ENCODE measurements around the gene RBM20. TPM values are rescaled to one million over a fixed set of nuclear protein-coding genes. Genes with fewer than 3 reads are reported as not detected.

Gene RBM20
- total and polyA plus RNA-seq, 2 of the 13 experiments (the other 11 are each of a cell fraction or from before 2014, with no cell fraction given) = 0.02 to 0.22 TPM

DNA sequence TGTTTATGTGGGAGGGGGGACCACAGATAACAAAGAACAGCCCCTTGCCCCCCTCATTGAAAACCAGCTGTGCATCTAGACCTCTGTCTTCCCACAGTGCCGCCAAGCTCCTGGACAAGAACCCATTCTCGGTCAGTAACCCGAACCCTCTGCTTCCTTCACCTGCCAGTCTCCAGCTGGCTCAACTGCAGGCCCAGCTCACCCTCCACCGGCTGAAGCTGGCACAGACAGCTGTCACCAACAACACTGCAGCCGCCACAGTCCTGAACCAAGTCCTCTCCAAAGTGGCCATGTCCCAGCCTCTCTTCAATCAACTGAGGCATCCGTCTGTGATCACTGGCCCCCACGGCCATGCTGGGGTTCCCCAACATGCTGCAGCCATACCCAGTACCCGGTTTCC, 136.6 kb downstream of the RBM20 start:
- no peaks in the 10 kb centered on the region for H3K9me3 ChIP-seq (ENCODE audit: low read length)
- H3K4me3 ChIP-seq (replicated peaks in 1 of 3; ENCODE audit: insufficient read depth in 1 of 3, low read depth in 2 of 3, low read length in 3 of 3) = no peak overlapping the region
- H3K9ac ChIP-seq (ENCODE audit: insufficient read depth, low read depth, low read length) = no peak overlapping the region
- CTCF ChIA-PET (ENCODE audit: low intra/inter-chr PET ratio, low total read pairs) = no interaction called here
- H3K79me2 ChIP-seq (ENCODE audit: insufficient read depth, low read length) = no peaks in the 10 kb centered on the region
- ATAC-seq (no peak), FAIRE-seq (no peak), DNase-seq (ENCODE audit: low spot score) (no peak)
- H3K27me3 ChIP-seq (ENCODE audit: control insufficient read depth in 1 of 2, insufficient read depth in 2 of 2, low read length in 2 of 2) = no peaks in the 10 kb centered on the region; a peak in 2 of 5 replicates
- intact Hi-C loops (cut with micrococcal nuclease; ENCODE audit: unreplicated experiment) (no loop called here), in situ Hi-C loops (cut with HindIII; ENCODE audit: extremely low pct_ligation_motif_present, low pct_unique_long_range_greater_than_20kb) (no loop called here)
- no peaks in the 10 kb centered on the region for H4K20me1 ChIP-seq (ENCODE audit: insufficient read depth, low read length)
- no peak overlapping the region for H2AFZ ChIP-seq (ENCODE audit: low read length)
- POLR2A ChIA-PET = no interaction called here
- peaks cover 8% of the 10 kb centered on the region for H3K4me1 ChIP-seq (ENCODE audit: insufficient read depth, low read length)
- no TSS peak for BruUV-seq (replicated peaks)
- no peak for TF ChIP-seq FOXM1 (CRISPR knock-in tag; IDR thresholded peaks at IDR 0.05)
- no peak for TF ChIP-seq KLF11 (CRISPR knock-in tag; IDR thresholded peaks at IDR 0.05)
- no peak for TF ChIP-seq SUZ12 (IDR thresholded peaks at IDR 0.05; ENCODE audit: low read depth, low read length)
- no peak for TF ChIP-seq IKZF4 (CRISPR knock-in tag; IDR thresholded peaks at IDR 0.05; ENCODE audit: borderline replicate concordance, low read depth, not compliant biosample characterization)
- no peak for TF ChIP-seq ZNF260 (CRISPR knock-in tag; IDR thresholded peaks at IDR 0.05; ENCODE audit: borderline replicate concordance, low read depth)
- no peak for TF ChIP-seq KAT7 (CRISPR knock-in tag; IDR thresholded peaks at IDR 0.05; ENCODE audit: borderline replicate concordance)
- no peak overlapping the region for H3K27ac ChIP-seq (ENCODE audit: extremely low read length, insufficient read depth, low read length)
- H3K36me3 ChIP-seq (replicated peaks in 1 of 2; ENCODE audit: control insufficient read depth in 1 of 2, insufficient read depth in 2 of 2, low read length in 2 of 2) = no peaks in the 10 kb centered on the region
- H3K4me2 ChIP-seq (ENCODE audit: low read depth, low read length) = no peak overlapping the region
- 61% methylated on average over 3 of the region's 8 CpGs for WGBS (ENCODE audit: low lambda C conversion rate)

DNA sequence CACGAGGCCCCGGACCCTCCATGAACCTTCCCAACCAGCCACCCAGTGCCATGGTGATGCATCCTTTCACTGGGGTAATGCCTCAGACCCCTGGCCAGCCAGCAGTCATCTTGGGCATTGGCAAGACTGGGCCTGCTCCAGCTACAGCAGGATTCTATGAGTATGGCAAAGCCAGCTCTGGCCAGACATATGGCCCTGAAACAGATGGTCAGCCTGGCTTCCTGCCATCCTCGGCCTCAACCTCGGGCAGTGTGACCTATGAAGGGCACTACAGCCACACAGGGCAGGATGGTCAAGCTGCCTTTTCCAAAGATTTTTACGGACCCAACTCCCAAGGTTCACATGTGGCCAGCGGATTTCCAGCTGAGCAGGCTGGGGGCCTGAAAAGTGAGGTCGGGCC, 137.0 kb downstream of the RBM20 start:
- H4K20me1 ChIP-seq (ENCODE audit: insufficient read depth, low read length) = no peaks in the 10 kb centered on the region
- H3K4me2 ChIP-seq (ENCODE audit: low read depth, low read length) = no peak overlapping the region
- H3K4me3 ChIP-seq (replicated peaks in 1 of 3; ENCODE audit: insufficient read depth in 1 of 3, low read depth in 2 of 3, low read length in 3 of 3) = no peak overlapping the region
- no peak overlapping the region for H3K27ac ChIP-seq (ENCODE audit: extremely low read length, insufficient read depth, low read length)
- H3K9me3 ChIP-seq (ENCODE audit: low read length) = no peaks in the 10 kb centered on the region
- H2AFZ ChIP-seq (ENCODE audit: low read length) = no peak overlapping the region
- WGBS (ENCODE audit: low lambda C conversion rate) = 33% methylated on average over 3 of the region's 7 CpGs
- in situ Hi-C loops (cut with HindIII; ENCODE audit: extremely low pct_ligation_motif_present, low pct_unique_long_range_greater_than_20kb) = no loop called here
- no peaks in the 10 kb centered on the region for H3K79me2 ChIP-seq (ENCODE audit: insufficient read depth, low read length)
- no peak for ATAC-seq
- peaks cover 10% of the 10 kb centered on the region for H3K4me1 ChIP-seq (ENCODE audit: insufficient read depth, low read length)
- no TSS peak for BruUV-seq (replicated peaks)
- ChIA-PET POLR2A (no interaction called here), CTCF (ENCODE audit: low intra/inter-chr PET ratio, low total read pairs) (no interaction called here)
- intact Hi-C loops (cut with micrococcal nuclease; ENCODE audit: unreplicated experiment) = no loop called here
- H3K9ac ChIP-seq (ENCODE audit: insufficient read depth, low read depth, low read length) = no peak overlapping the region
- FAIRE-seq = no peak
- no peak for DNase-seq (ENCODE audit: low spot score)
- no peaks in the 10 kb centered on the region for H3K36me3 ChIP-seq (replicated peaks in 1 of 2; ENCODE audit: control insufficient read depth in 1 of 2, insufficient read depth in 2 of 2, low read length in 2 of 2)
- peaks cover 0 to 4% of the 10 kb centered on the region in 2 experiments; a peak in 2 of 5 replicates for H3K27me3 ChIP-seq (ENCODE audit: control insufficient read depth in 1 of 2, insufficient read depth in 2 of 2, low read length in 2 of 2)
- TF ChIP-seq ZNF746 (CRISPR knock-in tag; IDR thresholded peaks at IDR 0.05) = no peak
- no peak for TF ChIP-seq ZNF331 (CRISPR knock-in tag; IDR thresholded peaks at IDR 0.05)
- no peak for TF ChIP-seq SP5 (CRISPR knock-in tag; IDR thresholded peaks at IDR 0.05; ENCODE audit: borderline replicate concordance, low read depth)
- TF ChIP-seq, protein P1, sequence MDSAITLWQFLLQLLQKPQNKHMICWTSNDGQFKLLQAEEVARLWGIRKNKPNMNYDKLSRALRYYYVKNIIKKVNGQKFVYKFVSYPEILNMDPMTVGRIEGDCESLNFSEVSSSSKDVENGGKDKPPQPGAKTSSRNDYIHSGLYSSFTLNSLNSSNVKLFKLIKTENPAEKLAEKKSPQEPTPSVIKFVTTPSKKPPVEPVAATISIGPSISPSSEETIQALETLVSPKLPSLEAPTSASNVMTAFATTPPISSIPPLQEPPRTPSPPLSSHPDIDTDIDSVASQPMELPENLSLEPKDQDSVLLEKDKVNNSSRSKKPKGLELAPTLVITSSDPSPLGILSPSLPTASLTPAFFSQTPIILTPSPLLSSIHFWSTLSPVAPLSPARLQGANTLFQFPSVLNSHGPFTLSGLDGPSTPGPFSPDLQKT (CRISPR knock-in tag; IDR thresholded peaks at IDR 0.05; ENCODE audit: borderline replicate concordance) = no peak
- no peak for TF ChIP-seq RXRA (CRISPR knock-in tag; IDR thresholded peaks at IDR 0.05)
- no peak for TF ChIP-seq GATAD1 (CRISPR knock-in tag; IDR thresholded peaks at IDR 0.05)
- no peak for TF ChIP-seq ZNF776 (CRISPR knock-in tag; IDR thresholded peaks at IDR 0.05)
- no peak for TF ChIP-seq WIZ (CRISPR knock-in tag; IDR thresholded peaks at IDR 0.05)
- TF ChIP-seq ERF (CRISPR knock-in tag; IDR thresholded peaks at IDR 0.05) = no peak
- no peak for TF ChIP-seq SPEN (CRISPR knock-in tag; IDR thresholded peaks at IDR 0.05; ENCODE audit: low read depth)
- no peak for TF ChIP-seq ZNF747 (CRISPR knock-in tag; IDR thresholded peaks at IDR 0.05; ENCODE audit: borderline replicate concordance)
- TF ChIP-seq SP2 (CRISPR knock-in tag; IDR thresholded peaks at IDR 0.05) = no peak
